Testis (tissue), 3 donors: Measurements from ENCODE around the gene TXNDC16. TPM values are rescaled to one million over a fixed set of nuclear protein-coding genes. Genes with fewer than 3 reads are reported as not detected.
"Not testable (repeated sequence)": the region's sequence is repeated elsewhere in the genome, so short reads cannot be mapped to it uniquely, and the experiment has no call there.

Experiments used
- DNase-seq: peaks from one replicate; pipeline ENCODE4 v3.0.0-alpha.2; 2019
- H3K27ac ChIP-seq, 2 donors: fragments of 200-600 bp; sonication (generic); one replicate each; pipeline ENCODE4 v1.5.1; 2019
- H3K27me3 ChIP-seq: fragments of 200-600 bp; sonication (generic); one replicate; pipeline ENCODE4 v1.5.1; 2019
- H3K36me3 ChIP-seq: fragments of 200-600 bp; sonication (generic); one replicate; pipeline ENCODE4 v1.5.1; 2017; ENCODE audit warnings: low read depth; ENCODE audit errors: missing control alignments
- H3K4me1 ChIP-seq: fragments of 200-600 bp; sonication (generic); one replicate; pipeline ENCODE4 v1.5.1; 2019
- H3K4me3 ChIP-seq, 2 donors: fragments of 200-600 bp; sonication (generic); one replicate each; pipeline ENCODE4 v1.5.1; 2017 to 2019
- H3K9me3 ChIP-seq: fragments of 200-600 bp; sonication (generic); one replicate; pipeline ENCODE4 v1.5.1; 2017
- CTCF ChIP-seq, 3 experiments: fragments of 450-650 bp in 2 of 3; fragments of 200-600 bp in 1 of 3; sonication (generic) in 1 of 3; IDR thresholded peaks; one replicate each; pipeline ENCODE4 v1.5.1; 2016 to 2019; ENCODE audit warnings: antibody characterized with exemption in 3 of 3, mild to moderate bottlenecking in 2 of 3, moderate library complexity in 1 of 3
- POLR2A ChIP-seq: fragments of 450-650 bp; IDR thresholded peaks from one replicate; pipeline ENCODE4 v1.6.1; 2017; ENCODE audit warnings: antibody characterized with exemption, mild to moderate bottlenecking, moderate library complexity
- WGBS, 2 donors: methylation state at CpG; one replicate each; pipeline ENCODE4 v1.1.5; 2018; 5-methylcytosine and 5-hydroxymethylcytosine counted together
- intact Hi-C: fragments of 100-400 bp; cut with DNase I; formaldehyde crosslinking; loops from one replicate; pipeline ENCODE4 v1.15.1; 2023; ENCODE audit warnings: low total_unique reads
- polyA plus RNA-seq: library from polyadenylated mRNA; stranded (reverse); fragments of 350-450 nt; fragmentation: Illumina TruSeq; extraction: RNeasy Lipid Tissue Mini Kit (QIAGEN cat#74804); gene quantifications from one replicate; pipeline ENCODE4 v1.2.3, GENCODE V29; 2014; ENCODE audit warnings: low read depth, low replicate concordance; ENCODE audit not compliant: insufficient read depth
- total RNA-seq, 2 donors: library from RNA; depleted of rRNA; stranded (reverse); fragments of >200 nt; gene quantifications; one replicate each; pipeline ENCODE4 v1.2.3, GENCODE V29; 2016

TXNDC16 gene
- total and polyA plus RNA-seq, 3 donors from 2014 or later, result 11.9 to 21.5 (median 15.8) TPM

- no peak overlapping the region for H3K27ac ChIP-seq
- H3K9me3 ChIP-seq, result no peaks in the 10 kb centered on the region
- no peaks in the 10 kb centered on the region for H3K4me1 ChIP-seq
- TF ChIP-seq POLR2A, result no peak
- no peaks in the 10 kb centered on the region for H3K36me3 ChIP-seq
- H3K4me3 ChIP-seq, result no peak overlapping the region
- DNase-seq, result no peak
- H3K27me3 ChIP-seq, result no peaks in the 10 kb centered on the region
- intact Hi-C loops, result no loop called here
Measured at GRCh38 chr14:52481864-52482263, 70.4 kb downstream of the TXNDC16 start.

GRCh38 chr14:52473557-52473956 lies 78.7 kb downstream of the TXNDC16 start:
- intact Hi-C loops, result no loop called here
- 41 to 43% methylated on average over 1 of the region's 1 CpG for WGBS, 2 donors

GRCh38 chr14:52472728-52473127 lies 79.6 kb downstream of the TXNDC16 start:
- TF ChIP-seq CTCF (IDR thresholded peaks at IDR 0.05) (no peak), POLR2A (no peak)
- Histone ChIP-seq H3K9me3 (no peaks in the 10 kb centered on the region), H3K27ac (no peak overlapping the region), H3K27me3 (no peaks in the 10 kb centered on the region), H3K4me3 (no peak overlapping the region), H3K36me3 (no peaks in the 10 kb centered on the region), H3K4me1 (no peaks in the 10 kb centered on the region)
- intact Hi-C loops, result no loop called here
- 56 to 63% methylated on average over 6 of the region's 6 CpGs for WGBS, 2 donors
- no peak for DNase-seq

More at GRCh38 chr14:52473557-52473956, 78.7 kb downstream of the TXNDC16 start:
- Histone ChIP-seq H3K4me1 (no peaks in the 10 kb centered on the region), H3K27ac (no peak overlapping the region), H3K9me3 (no peaks in the 10 kb centered on the region), H3K27me3 (no peaks in the 10 kb centered on the region), H3K4me3 (no peak overlapping the region), H3K36me3 (no peaks in the 10 kb centered on the region)
- TF ChIP-seq CTCF (IDR thresholded peaks at IDR 0.05) (peak in 2 of 3 experiments; percentile 5 to 9), POLR2A (no peak)
- DNase-seq, result no peak

GRCh38 chr14:52472251-52472650 lies 80.1 kb downstream of the TXNDC16 start:
- H3K36me3 ChIP-seq, H3K4me1 ChIP-seq, H3K27me3 ChIP-seq, H3K4me3 ChIP-seq, intact Hi-C loops, DNase-seq, H3K27ac ChIP-seq, H3K9me3 ChIP-seq: not testable (repeated sequence)
- 77 to 82% methylated on average over 13 of the region's 13 CpGs for WGBS, 2 donors

GRCh38 chr14:52467515-52468266 lies 84.6 kb downstream of the TXNDC16 start:
- TF ChIP-seq CTCF (IDR thresholded peaks at IDR 0.05) (no peak), POLR2A (no peak)
- 87 to 89% methylated on average over 7 of the region's 7 CpGs for WGBS, 2 donors
- intact Hi-C loops, result no loop called here
- no peak for DNase-seq
- Histone ChIP-seq H3K9me3 (no peaks in the 10 kb centered on the region), H3K27ac (no peak overlapping the region), H3K36me3 (no peaks in the 10 kb centered on the region), H3K4me1 (no peaks in the 10 kb centered on the region), H3K4me3 (no peak overlapping the region), H3K27me3 (no peaks in the 10 kb centered on the region)

- Histone ChIP-seq H3K36me3 (no peaks in the 10 kb centered on the region), H3K27me3 (no peaks in the 10 kb centered on the region), H3K4me1 (no peaks in the 10 kb centered on the region), H3K9me3 (no peaks in the 10 kb centered on the region), H3K4me3 (no peak overlapping the region), H3K27ac (no peak overlapping the region)
- DNase-seq, result no peak
- 90% methylated on average over 4 of the region's 4 CpGs for WGBS, 2 donors
- intact Hi-C loops, result no loop called here
- TF ChIP-seq CTCF (IDR thresholded peaks at IDR 0.05) (no peak), POLR2A (no peak)
Measured at GRCh38 chr14:52464175-52464574, 88.1 kb downstream of the TXNDC16 start.
